Articular chondrocyte of knee joint (primary cell): ENCODE data around the gene CXorf66. TPM values are rescaled to one million over a fixed set of nuclear protein-coding genes. Genes with fewer than 3 reads are reported as not detected.

Experiments
- small RNA-seq: library from RNA; depleted of rRNA; stranded (forward); fragments of <200 nt; gene quantifications from one replicate; pipeline ENCODE3, GENCODE V24; 2012
- total RNA-seq: library from RNA; depleted of rRNA; stranded (reverse); fragments of >200 nt; gene quantifications from 2 replicates; pipeline ENCODE4 v1.2.3, GENCODE V29; 2012

The CXorf66 gene, protein sequence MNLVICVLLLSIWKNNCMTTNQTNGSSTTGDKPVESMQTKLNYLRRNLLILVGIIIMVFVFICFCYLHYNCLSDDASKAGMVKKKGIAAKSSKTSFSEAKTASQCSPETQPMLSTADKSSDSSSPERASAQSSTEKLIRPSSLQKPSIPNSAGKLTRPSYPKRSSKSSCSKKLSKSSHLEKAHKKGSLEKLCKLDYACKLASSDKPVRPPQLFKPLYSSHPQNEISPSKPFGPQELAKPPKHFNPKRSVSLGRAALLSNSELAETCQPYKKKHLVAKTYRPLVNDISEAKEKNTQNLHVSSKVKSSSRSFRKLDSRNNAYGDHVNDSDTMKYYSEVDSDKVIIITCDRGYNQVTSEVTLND
- not detected in 2 replicates for total RNA-seq

DNA sequence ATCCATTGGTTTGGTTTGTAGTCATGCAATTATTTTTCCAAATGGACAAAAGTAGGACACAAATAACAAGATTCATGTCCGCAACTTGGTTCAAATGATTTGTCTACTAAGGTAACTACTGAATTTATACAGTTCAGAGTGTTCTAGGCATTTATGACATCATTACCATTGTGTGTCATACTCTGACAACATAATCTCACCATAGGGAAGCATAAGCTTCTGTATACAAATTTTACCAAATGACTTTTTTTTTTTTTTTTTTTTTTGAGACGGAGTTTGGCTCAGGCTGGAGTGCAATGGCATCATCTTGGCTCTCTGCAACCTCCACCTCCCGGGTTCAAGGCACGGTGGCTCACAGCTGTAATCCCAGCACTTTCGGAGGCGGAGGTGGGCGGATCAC is at the start of gene CXorf66:
CXorf66 (minus strand) TSS at position 101 of the 400 bp plus-strand sequence; CDS start at position 76, 25 bp downstream.

DNA sequence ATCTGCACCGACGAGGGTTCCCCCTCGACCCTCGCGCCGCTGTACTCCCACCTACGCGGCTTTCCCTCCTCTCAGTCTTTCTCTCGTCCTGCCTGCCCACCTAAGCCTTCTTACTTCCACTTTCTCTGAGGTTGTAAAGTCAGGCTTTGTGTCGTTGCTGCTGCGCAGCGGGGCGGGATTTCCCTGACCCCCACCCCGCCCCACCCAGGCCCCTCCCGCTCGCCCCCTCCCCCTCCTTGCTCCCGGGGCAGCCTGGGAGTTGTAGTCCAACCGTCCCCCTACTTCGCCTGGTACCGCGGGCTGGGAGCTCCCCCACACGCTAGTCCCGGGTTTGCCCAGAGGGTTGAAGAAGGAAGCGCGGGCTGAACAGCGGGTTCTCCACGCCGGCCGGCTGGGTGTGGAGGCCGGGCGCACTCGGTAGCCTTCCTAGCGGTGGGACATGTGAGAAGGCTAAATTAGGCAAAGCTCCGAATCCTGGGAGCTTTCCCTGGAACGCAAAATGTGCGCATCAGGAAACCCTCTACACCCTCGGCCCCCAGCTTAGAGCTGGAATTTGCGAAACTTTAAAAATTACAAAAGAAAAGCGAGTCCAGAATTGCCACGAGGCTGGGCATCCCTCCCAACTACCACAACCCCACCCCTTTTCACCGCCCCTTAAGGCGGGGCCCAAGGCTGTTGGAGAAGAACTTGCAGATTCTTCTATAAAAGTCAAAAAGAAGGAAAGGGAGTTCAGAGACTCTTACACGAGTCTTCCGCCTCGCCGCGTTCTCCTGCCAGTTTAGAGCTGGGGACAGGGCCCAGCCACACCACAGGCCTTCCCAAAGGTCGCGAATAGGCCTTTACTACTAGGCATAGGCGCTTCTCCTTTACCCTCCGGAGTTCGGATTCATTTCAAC is 32.2 kb downstream of the CXorf66 start, which contains the start of gene ATP11C:
ATP11C (minus strand) TSS at position 153 of the 896 bp plus-strand sequence. CDS start 1,011 bp downstream, outside the sequence.

Small RNA genes within 50 kb of the gene (small RNA-seq; reads per million reads assigned to genes)
- gene MIR505, result 8.9 reads per million, percentile 93 among the genes with 10 or more reads in this experiment
- not detected for gene RF00425

Other genes with a start within 250 kb of the CXorf66 start
- 58.6 and 77.5 TPM in 2 replicates for gene ATP11C, start 32.5 kb downstream of the CXorf66 start, total RNA-seq